ENCODE measurements around the gene SERPINA12. TPM values are rescaled to one million over a fixed set of nuclear protein-coding genes. Genes with fewer than 3 reads are reported as not detected.

SERPINA12 gene
- total and polyA plus RNA-seq, 7 experiments from 2014 or later = not detected

GRCh38 chr14:94505641-94506040 is 3.6 kb downstream of the SERPINA12 start:
- no peak overlapping the region for H3K4me3 ChIP-seq (ENCODE audit: low read length)
- H3K4me1 ChIP-seq (ENCODE audit: control insufficient read depth in 2 of 2, insufficient read depth in 2 of 2, low read length in 2 of 2) = no peaks in the 10 kb centered on the region
- Mint-ChIP-seq H3K9me3 (peaks cover 0 to 3% (median 0%) of the 10 kb centered on the region in 11 donors), H3K27me3 (peaks cover 8 to 27% (median 13%) of the 10 kb centered on the region in 5 donors), H3K4me3 (no peak overlapping the region), H3K36me3 (no peaks in the 10 kb centered on the region), H3K4me1 (no peaks in the 10 kb centered on the region), H3K27ac (no peak overlapping the region)
- H3K27ac ChIP-seq (ENCODE audit: low read depth, low read length) = no peak overlapping the region
- H3K36me3 ChIP-seq (ENCODE audit: control insufficient read depth in 2 of 3, insufficient read depth in 3 of 3, low read length in 3 of 3) = no peaks in the 10 kb centered on the region
- H3K9me3 ChIP-seq (ENCODE audit: control insufficient read depth in 2 of 3, low read length in 3 of 3) = no peaks in the 10 kb centered on the region
- H3K27me3 ChIP-seq (ENCODE audit: control insufficient read depth in 2 of 2, insufficient read depth in 2 of 2, low read length in 2 of 2) = no peaks in the 10 kb centered on the region
- intact Hi-C loops (cut with micrococcal nuclease) = no loop called here
- ChIA-PET CTCF (no interaction called here), POLR2A (no interaction called here)
- no peak for ATAC-seq
- DNase-seq = no peak

- H3K9me3 Mint-ChIP-seq = peaks cover 0 to 6% (median 0%) of the 10 kb centered on the region in 11 donors
- DNase-seq (no peak), ATAC-seq (no peak)
- ChIA-PET POLR2A (no interaction called here), CTCF (interaction anchor here (0.7 kb wide), 1 partner anchor 19 kb away, joined by 3 read pairs; no protein-coding TSS in a partner anchor)
- Histone ChIP-seq H3K27me3 (ENCODE audit: control insufficient read depth in 2 of 2, insufficient read depth in 2 of 2, low read length in 2 of 2) (no peaks in the 10 kb centered on the region), H3K9me3 (ENCODE audit: control insufficient read depth in 2 of 3, low read length in 3 of 3) (no peaks in the 10 kb centered on the region), H3K27ac (ENCODE audit: low read depth, low read length) (no peak overlapping the region), H3K4me1 (ENCODE audit: control insufficient read depth in 2 of 2, insufficient read depth in 2 of 2, low read length in 2 of 2) (no peaks in the 10 kb centered on the region), H3K4me3 (ENCODE audit: low read length) (no peak overlapping the region), H3K36me3 (ENCODE audit: control insufficient read depth in 2 of 3, insufficient read depth in 3 of 3, low read length in 3 of 3) (no peaks in the 10 kb centered on the region)
- H3K27me3 Mint-ChIP-seq = peaks cover 8 to 31% (median 13%) of the 10 kb centered on the region in 5 donors
- intact Hi-C loops (cut with micrococcal nuclease) = no loop called here
- H3K36me3 Mint-ChIP-seq = no peaks in the 10 kb centered on the region
- no peaks in the 10 kb centered on the region for H3K4me1 Mint-ChIP-seq
- no peak overlapping the region for H3K27ac Mint-ChIP-seq
- no peak overlapping the region for H3K4me3 Mint-ChIP-seq
Measured at GRCh38 chr14:94505206-94505605, 4.1 kb downstream of the SERPINA12 start.

GRCh38 chr14:94501588-94502516 is 7.4 kb downstream of the SERPINA12 start:
- H3K4me1 Mint-ChIP-seq = no peaks in the 10 kb centered on the region
- H3K36me3 Mint-ChIP-seq = no peaks in the 10 kb centered on the region
- DNase-seq = no peak
- Histone ChIP-seq H3K4me1 (ENCODE audit: control insufficient read depth in 2 of 2, insufficient read depth in 2 of 2, low read length in 2 of 2) (no peaks in the 10 kb centered on the region), H3K27ac (ENCODE audit: low read depth, low read length) (no peak overlapping the region), H3K27me3 (ENCODE audit: control insufficient read depth in 2 of 2, insufficient read depth in 2 of 2, low read length in 2 of 2) (no peaks in the 10 kb centered on the region), H3K36me3 (ENCODE audit: control insufficient read depth in 2 of 3, insufficient read depth in 3 of 3, low read length in 3 of 3) (no peaks in the 10 kb centered on the region), H3K4me3 (ENCODE audit: low read length) (no peak overlapping the region), H3K9me3 (ENCODE audit: control insufficient read depth in 2 of 3, low read length in 3 of 3) (no peaks in the 10 kb centered on the region)
- H3K9me3 Mint-ChIP-seq = peaks cover 0 to 7% (median 0%) of the 10 kb centered on the region in 11 donors
- ChIA-PET POLR2A (no interaction called here), CTCF (interaction anchor here (0.9 kb wide), 1 partner anchor 8 kb away, joined by 3 read pairs; no protein-coding TSS in a partner anchor)
- intact Hi-C loops (cut with micrococcal nuclease) = no loop called here
- no peak overlapping the region for H3K27ac Mint-ChIP-seq
- no peak overlapping the region for H3K4me3 Mint-ChIP-seq
- no peak for ATAC-seq
- H3K27me3 Mint-ChIP-seq = peaks cover 5 to 29% (median 22%) of the 10 kb centered on the region in 5 donors

- Mint-ChIP-seq H3K4me1 (no peaks in the 10 kb centered on the region), H3K36me3 (no peaks in the 10 kb centered on the region), H3K27ac (no peak overlapping the region), H3K9me3 (peaks cover 0 to 7% (median 0%) of the 10 kb centered on the region in 11 donors), H3K4me3 (no peak overlapping the region), H3K27me3 (peaks cover 2 to 27% (median 23%) of the 10 kb centered on the region in 5 donors)
- no peak for DNase-seq
- Histone ChIP-seq H3K36me3 (ENCODE audit: control insufficient read depth in 2 of 3, insufficient read depth in 3 of 3, low read length in 3 of 3) (no peaks in the 10 kb centered on the region), H3K4me3 (ENCODE audit: low read length) (no peak overlapping the region), H3K4me1 (ENCODE audit: control insufficient read depth in 2 of 2, insufficient read depth in 2 of 2, low read length in 2 of 2) (no peaks in the 10 kb centered on the region), H3K9me3 (ENCODE audit: control insufficient read depth in 2 of 3, low read length in 3 of 3) (no peaks in the 10 kb centered on the region), H3K27me3 (ENCODE audit: control insufficient read depth in 2 of 2, insufficient read depth in 2 of 2, low read length in 2 of 2) (no peaks in the 10 kb centered on the region), H3K27ac (ENCODE audit: low read depth, low read length) (no peak overlapping the region)
- CTCF ChIA-PET = no interaction called here
- POLR2A ChIA-PET = no interaction called here
- no peak for ATAC-seq
- intact Hi-C loops (cut with micrococcal nuclease) = no loop called here
Measured at GRCh38 chr14:94500264-94500663, 9.0 kb downstream of the SERPINA12 start.

- POLR2A ChIA-PET = no interaction called here
Measured at GRCh38 chr14:94499673-94500072, 9.6 kb downstream of the SERPINA12 start.

GRCh38 chr14:94498215-94498614 is 11.1 kb downstream of the SERPINA12 start:
- H3K36me3 Mint-ChIP-seq = no peaks in the 10 kb centered on the region
- H3K4me3 Mint-ChIP-seq = no peak overlapping the region
- Histone ChIP-seq H3K27ac (ENCODE audit: low read depth, low read length) (no peak overlapping the region), H3K4me1 (ENCODE audit: control insufficient read depth in 2 of 2, insufficient read depth in 2 of 2, low read length in 2 of 2) (no peaks in the 10 kb centered on the region), H3K4me3 (ENCODE audit: low read length) (no peak overlapping the region), H3K9me3 (ENCODE audit: control insufficient read depth in 2 of 3, low read length in 3 of 3) (no peaks in the 10 kb centered on the region), H3K36me3 (ENCODE audit: control insufficient read depth in 2 of 3, insufficient read depth in 3 of 3, low read length in 3 of 3) (no peaks in the 10 kb centered on the region), H3K27me3 (ENCODE audit: control insufficient read depth in 2 of 2, insufficient read depth in 2 of 2, low read length in 2 of 2) (no peaks in the 10 kb centered on the region)
- no peak overlapping the region for H3K27ac Mint-ChIP-seq
- peaks cover 0 to 5% (median 0%) of the 10 kb centered on the region in 11 donors for H3K9me3 Mint-ChIP-seq
- ChIA-PET POLR2A (no interaction called here), CTCF (no interaction called here)
- no peak for DNase-seq
- intact Hi-C loops (cut with micrococcal nuclease) = no loop called here
- no peak for ATAC-seq
- H3K4me1 Mint-ChIP-seq = no peaks in the 10 kb centered on the region
- peaks cover 2 to 23% (median 19%) of the 10 kb centered on the region in 5 donors for H3K27me3 Mint-ChIP-seq

More at GRCh38 chr14:94499673-94500072, 9.6 kb downstream of the SERPINA12 start:
- H3K4me3 ChIP-seq (ENCODE audit: low read length) = no peak overlapping the region
- H3K27ac Mint-ChIP-seq = no peak overlapping the region
- CTCF ChIA-PET = no interaction called here
- no peaks in the 10 kb centered on the region for H3K36me3 Mint-ChIP-seq
- DNase-seq (no peak), ATAC-seq (no peak)
- no peak overlapping the region for H3K4me3 Mint-ChIP-seq
- H3K27me3 Mint-ChIP-seq = peaks cover 2 to 23% (median 19%) of the 10 kb centered on the region in 5 donors
- no peaks in the 10 kb centered on the region for H3K9me3 ChIP-seq (ENCODE audit: control insufficient read depth in 2 of 3, low read length in 3 of 3)
- H3K9me3 Mint-ChIP-seq = peaks cover 0 to 7% (median 0%) of the 10 kb centered on the region in 11 donors
- H3K27me3 ChIP-seq (ENCODE audit: control insufficient read depth in 2 of 2, insufficient read depth in 2 of 2, low read length in 2 of 2) = no peaks in the 10 kb centered on the region
- H3K4me1 Mint-ChIP-seq = no peaks in the 10 kb centered on the region
- H3K4me1 ChIP-seq (ENCODE audit: control insufficient read depth in 2 of 2, insufficient read depth in 2 of 2, low read length in 2 of 2) = no peaks in the 10 kb centered on the region
- H3K36me3 ChIP-seq (ENCODE audit: control insufficient read depth in 2 of 3, insufficient read depth in 3 of 3, low read length in 3 of 3) = no peaks in the 10 kb centered on the region
- intact Hi-C loops (cut with micrococcal nuclease) = no loop called here
- no peak overlapping the region for H3K27ac ChIP-seq (ENCODE audit: low read depth, low read length)
